ENCODE data around the gene OCA2. TPM values are rescaled to one million over a fixed set of nuclear protein-coding genes. Genes with fewer than 3 reads are reported as not detected.
"Not testable (repeated sequence)": the region's sequence is repeated elsewhere in the genome, so short reads cannot be mapped to it uniquely, and the experiment has no call there.

The OCA2 gene
- total and polyA plus RNA-seq, 2 experiments from 2014 or later: not detected

- no peak overlapping the region for H3K4me2 ChIP-seq (ENCODE audit: unreplicated experiment)
Measured at GRCh38 chr15:27768732-27769475, 330.2 kb downstream of the OCA2 start.

GRCh38 chr15:27767918-27768640 is 331.0 kb downstream of the OCA2 start:
- Histone ChIP-seq H3K9me2 (ENCODE audit: insufficient read depth) (no peaks in the 10 kb centered on the region), H4K20me1 (ENCODE audit: insufficient read depth) (no peaks in the 10 kb centered on the region), H3K27me3 (replicated peaks; ENCODE audit: insufficient read depth) (no peaks in the 10 kb centered on the region), H3K4me1 (ENCODE audit: insufficient read depth) (no peaks in the 10 kb centered on the region), H3K9ac (no peak overlapping the region), H3K36me3 (ENCODE audit: low read depth) (no peaks in the 10 kb centered on the region), H3K9me3 (ENCODE audit: low read depth) (no peaks in the 10 kb centered on the region), H3K4me3 (no peak overlapping the region), H3K79me2 (ENCODE audit: insufficient read depth) (no peaks in the 10 kb centered on the region), H3K27ac (no peak overlapping the region), H3K4me2 (ENCODE audit: unreplicated experiment) (no peak overlapping the region), H3F3A (ENCODE audit: insufficient read depth) (no peaks in the 10 kb centered on the region), H2AFZ (no peak overlapping the region)
- TF ChIP-seq EZH2phosphoT487 (IDR thresholded peaks at IDR 0.05; ENCODE audit: insufficient read depth, low read depth) (no peak), EZH2 (IDR thresholded peaks at IDR 0.05; ENCODE audit: insufficient read depth, poor library complexity, severe bottlenecking) (no peak)
- 63 to 70% methylated on average over 14 of the region's 14 CpGs for WGBS, 2 experiments (ENCODE audit: low coverage in 1 of 2, low lambda C conversion rate in 2 of 2, missing lambda C conversion rate in 2 of 2)
- in situ Hi-C loops (cut with MboI): no loop called here
- DNase-seq: no peak

More at GRCh38 chr15:27768732-27769475, 330.2 kb downstream of the OCA2 start:
- DNase-seq: no peak
- H4K20me1 ChIP-seq (ENCODE audit: insufficient read depth): no peaks in the 10 kb centered on the region
- TF ChIP-seq EZH2 (IDR thresholded peaks at IDR 0.05; ENCODE audit: insufficient read depth, poor library complexity, severe bottlenecking): no peak
- TF ChIP-seq EZH2phosphoT487 (IDR thresholded peaks at IDR 0.05; ENCODE audit: insufficient read depth, low read depth): no peak
- H3K27me3 ChIP-seq (replicated peaks; ENCODE audit: insufficient read depth): no peaks in the 10 kb centered on the region
- 66 to 75% methylated on average over 24 of the region's 24 CpGs for WGBS, 2 experiments (ENCODE audit: low coverage in 1 of 2, low lambda C conversion rate in 2 of 2, missing lambda C conversion rate in 2 of 2)
- H3K4me1 ChIP-seq (ENCODE audit: insufficient read depth): no peaks in the 10 kb centered on the region
- H3K9me2 ChIP-seq (ENCODE audit: insufficient read depth): no peaks in the 10 kb centered on the region
- no peak overlapping the region for H3K4me3 ChIP-seq
- H3K27ac ChIP-seq: no peak overlapping the region
- no peaks in the 10 kb centered on the region for H3K79me2 ChIP-seq (ENCODE audit: insufficient read depth)
- no peak overlapping the region for H3K9ac ChIP-seq
- no peaks in the 10 kb centered on the region for H3K9me3 ChIP-seq (ENCODE audit: low read depth)
- H3K36me3 ChIP-seq (ENCODE audit: low read depth): no peaks in the 10 kb centered on the region
- in situ Hi-C loops (cut with MboI): no loop called here
- no peak overlapping the region for H2AFZ ChIP-seq
- H3F3A ChIP-seq (ENCODE audit: insufficient read depth): no peaks in the 10 kb centered on the region

GRCh38 chr15:27767430-27767829 is 331.7 kb downstream of the OCA2 start:
- H3K4me2 ChIP-seq (ENCODE audit: unreplicated experiment); in situ Hi-C loops (cut with MboI); H3K9me3 ChIP-seq (ENCODE audit: low read depth); H3K4me1 ChIP-seq (ENCODE audit: insufficient read depth); H3K27me3 ChIP-seq (replicated peaks; ENCODE audit: insufficient read depth); H3K4me3 ChIP-seq; H4K20me1 ChIP-seq (ENCODE audit: insufficient read depth); DNase-seq; H3K27ac ChIP-seq; H2AFZ ChIP-seq; H3K36me3 ChIP-seq (ENCODE audit: low read depth); H3K9ac ChIP-seq; H3F3A ChIP-seq (ENCODE audit: insufficient read depth); H3K79me2 ChIP-seq (ENCODE audit: insufficient read depth); H3K9me2 ChIP-seq (ENCODE audit: insufficient read depth): not testable (repeated sequence)

GRCh38 chr15:27764339-27764738 is 334.8 kb downstream of the OCA2 start:
- no peaks in the 10 kb centered on the region for H4K20me1 ChIP-seq (ENCODE audit: insufficient read depth)
- no peak overlapping the region for H2AFZ ChIP-seq
- no peak for DNase-seq
- H3K4me3 ChIP-seq: no peak overlapping the region
- H3K4me2 ChIP-seq (ENCODE audit: unreplicated experiment): no peak overlapping the region
- no peaks in the 10 kb centered on the region for H3K27me3 ChIP-seq (replicated peaks; ENCODE audit: insufficient read depth)
- no peaks in the 10 kb centered on the region for H3K9me3 ChIP-seq (ENCODE audit: low read depth)
- H3K27ac ChIP-seq: no peak overlapping the region
- no peaks in the 10 kb centered on the region for H3K79me2 ChIP-seq (ENCODE audit: insufficient read depth)
- no peaks in the 10 kb centered on the region for H3F3A ChIP-seq (ENCODE audit: insufficient read depth)
- no peak overlapping the region for H3K9ac ChIP-seq
- no peaks in the 10 kb centered on the region for H3K9me2 ChIP-seq (ENCODE audit: insufficient read depth)
- in situ Hi-C loops (cut with MboI): no loop called here
- H3K36me3 ChIP-seq (ENCODE audit: low read depth): no peaks in the 10 kb centered on the region
- TF ChIP-seq EZH2phosphoT487 (IDR thresholded peaks at IDR 0.05; ENCODE audit: insufficient read depth, low read depth): no peak
- no peak for TF ChIP-seq EZH2 (IDR thresholded peaks at IDR 0.05; ENCODE audit: insufficient read depth, poor library complexity, severe bottlenecking)
- H3K4me1 ChIP-seq (ENCODE audit: insufficient read depth): no peaks in the 10 kb centered on the region
- 63 to 73% methylated on average over 3 of the region's 3 CpGs for WGBS, 2 experiments (ENCODE audit: low coverage in 1 of 2, low lambda C conversion rate in 2 of 2, missing lambda C conversion rate in 2 of 2)

Measured in GM23248 (cell line).